NT2/D1 (cell line): ENCODE results near the gene EP400.

Source experiments
- SUZ12 ChIP-seq: IDR thresholded peaks from 2 replicates; pipeline ENCODE4 v1.6.1; 2011; ENCODE audit not compliant: insufficient read length, insufficient read depth; ENCODE audit errors: extremely low read depth
- YY1 ChIP-seq: IDR thresholded peaks from 2 replicates; pipeline ENCODE4 v1.6.1; 2011; ENCODE audit not compliant: insufficient read length, insufficient read depth
- ZNF274 ChIP-seq: IDR thresholded peaks from 2 replicates; pipeline ENCODE4 v1.6.1; 2011; ENCODE audit warnings: mild to moderate bottlenecking, low read depth, low read length

GRCh38 chr12:132099739-132100138 is 150.0 kb downstream of the EP400 start:
- TF ChIP-seq ZNF274 (no peak), YY1 (no peak), SUZ12 (no peak)
